GM21723 (cell line): Measurements from ENCODE around the gene CIP2A.
A peak's percentile ranks its signal among the peaks of the same experiment; 100 is the strongest.
"Not testable (repeated sequence)": the region's sequence is repeated elsewhere in the genome, so short reads cannot be mapped to it uniquely, and the experiment has no call there.

Source experiments
- ATAC-seq: cut with Tn5 transposase; IDR thresholded peaks from one replicate; pipeline ENCODE4 v1.9.1; 2021; ENCODE audit warnings: mild to moderate bottlenecking, moderate library complexity; ENCODE audit not compliant: unreplicated experiment

CIP2A gene

DNA sequence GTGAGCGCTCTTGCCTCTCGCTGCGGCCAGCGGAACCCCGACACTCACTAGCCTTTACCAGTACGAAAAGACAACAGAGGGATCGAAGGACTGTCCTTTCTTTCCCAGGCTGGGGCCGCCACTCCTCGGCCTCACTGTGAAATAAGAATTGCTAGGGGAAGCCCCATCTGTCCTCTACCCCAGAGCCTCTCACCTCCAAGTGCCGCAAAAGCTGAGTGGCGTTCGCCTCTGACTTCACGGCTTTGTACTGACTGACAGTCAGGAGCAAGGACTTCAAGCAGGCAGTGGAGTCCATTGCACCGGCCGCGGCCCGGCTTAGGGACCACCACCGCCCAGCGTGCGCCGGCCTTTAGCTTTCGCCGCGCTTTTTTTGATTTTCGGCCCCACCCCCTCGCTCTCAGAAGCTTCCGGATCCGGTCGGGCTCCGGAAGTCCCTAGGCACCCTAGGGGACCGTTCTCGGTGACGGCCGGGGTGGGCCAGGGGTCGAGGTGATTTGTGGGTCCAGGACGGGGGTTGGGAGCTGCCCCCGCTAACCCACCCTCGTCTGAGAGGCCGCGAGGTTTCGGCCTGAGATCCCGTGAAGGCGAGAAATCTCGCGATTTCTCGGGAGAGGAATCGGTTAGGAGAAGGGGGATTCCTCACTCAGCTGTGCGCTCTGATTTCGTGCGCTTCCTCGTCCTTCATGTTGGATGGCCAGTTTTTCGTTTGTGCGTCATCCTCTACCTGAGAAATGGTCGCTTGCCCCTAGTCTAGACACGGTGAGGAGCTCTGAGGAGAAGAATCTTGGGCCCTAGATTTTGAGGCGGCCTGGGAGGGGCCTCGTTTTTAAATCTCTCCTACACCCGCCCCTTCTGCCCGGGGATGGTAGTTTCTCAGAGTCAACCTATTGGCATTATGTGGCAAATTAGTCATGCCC lies at the start of gene CIP2A, which contains the start of gene DZIP3:
CIP2A (minus strand) TSS at position 358 of the 917 bp plus-strand sequence; CDS start at position 295, 63 bp downstream.
DZIP3 (plus strand) TSS at position 642 of the 917 bp plus-strand sequence. CDS start 15,685 bp downstream, outside the sequence.
- ATAC-seq: peak; percentile 94

DNA sequence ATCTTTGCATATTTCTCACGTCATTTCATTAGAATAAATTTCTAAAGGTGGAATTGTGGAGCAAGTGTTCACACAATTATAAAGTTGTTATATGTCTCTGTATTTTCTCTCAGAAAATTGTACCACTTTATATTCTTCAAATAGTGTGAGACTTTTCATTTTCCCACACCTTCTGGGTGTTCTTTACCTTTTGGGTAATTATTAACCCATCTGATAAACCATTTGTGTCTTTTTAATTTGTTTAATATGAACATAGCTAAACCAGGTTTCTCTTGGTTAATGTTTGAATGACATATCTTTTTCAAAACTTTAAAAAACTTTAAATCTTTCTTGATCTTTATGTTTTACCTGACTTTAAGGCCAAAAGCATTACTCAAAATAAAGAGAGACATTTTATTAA lies 40.7 kb upstream of the CIP2A start:
- ATAC-seq: no peak

DNA sequence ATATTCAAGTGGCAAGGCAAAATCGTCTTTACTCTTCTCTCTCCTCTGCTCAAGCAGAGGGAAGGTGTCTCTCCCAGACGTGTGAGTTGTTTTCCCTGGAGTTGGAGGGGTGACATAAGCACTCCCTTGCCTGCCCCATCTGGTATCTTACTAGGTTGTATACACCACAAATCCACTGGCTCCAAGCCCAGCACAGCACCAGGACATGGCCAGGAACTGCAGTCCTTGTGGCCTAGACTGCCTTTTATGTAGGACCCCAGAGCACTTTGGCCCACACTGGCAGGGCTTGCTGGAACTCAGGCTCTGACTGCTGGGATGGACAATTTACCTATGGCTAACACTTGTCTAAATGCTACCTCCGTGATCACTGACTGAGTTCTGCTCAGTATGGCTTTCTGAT lies 34.3 kb upstream of the CIP2A start:
- ATAC-seq: no peak

DNA sequence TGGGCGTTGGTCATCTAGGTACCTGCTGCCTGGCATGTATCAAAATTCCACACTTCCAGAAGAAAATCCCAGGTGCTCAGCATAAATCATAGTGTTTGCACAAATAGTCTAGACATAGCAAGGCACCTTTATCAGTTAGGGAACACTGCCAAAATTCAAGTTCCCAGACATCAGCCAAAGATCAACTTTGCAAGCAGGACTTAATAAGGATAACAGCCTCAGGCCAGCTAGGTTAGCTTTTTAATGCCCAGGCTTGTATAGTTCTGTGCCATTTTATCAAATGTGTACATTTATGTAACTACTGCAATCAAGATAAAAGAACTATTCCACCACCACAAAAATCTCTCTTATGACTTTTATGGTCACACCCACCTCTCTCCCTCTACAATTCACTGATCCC lies 31.0 kb upstream of the CIP2A start:
- ATAC-seq: no peak

DNA sequence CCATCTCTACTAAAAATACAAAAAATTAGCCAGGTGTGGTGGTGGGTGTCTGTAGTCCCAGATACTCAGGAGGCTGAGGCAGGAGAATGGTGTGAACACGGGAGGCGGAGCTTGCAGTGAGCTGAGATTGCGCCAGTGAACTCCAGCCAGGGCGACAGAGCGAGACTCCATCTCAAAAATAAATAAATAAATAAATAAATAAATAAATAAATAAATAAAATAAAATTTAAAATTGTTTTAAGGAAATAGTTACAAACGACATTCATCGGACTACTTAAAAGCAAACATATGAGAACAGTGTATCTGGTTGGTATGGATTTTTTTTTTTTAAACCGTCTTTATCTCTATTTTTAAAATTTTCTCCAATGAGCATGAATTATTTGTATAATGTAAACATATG lies 26.9 kb upstream of the CIP2A start:
- ATAC-seq: not testable (repeated sequence)

DNA sequence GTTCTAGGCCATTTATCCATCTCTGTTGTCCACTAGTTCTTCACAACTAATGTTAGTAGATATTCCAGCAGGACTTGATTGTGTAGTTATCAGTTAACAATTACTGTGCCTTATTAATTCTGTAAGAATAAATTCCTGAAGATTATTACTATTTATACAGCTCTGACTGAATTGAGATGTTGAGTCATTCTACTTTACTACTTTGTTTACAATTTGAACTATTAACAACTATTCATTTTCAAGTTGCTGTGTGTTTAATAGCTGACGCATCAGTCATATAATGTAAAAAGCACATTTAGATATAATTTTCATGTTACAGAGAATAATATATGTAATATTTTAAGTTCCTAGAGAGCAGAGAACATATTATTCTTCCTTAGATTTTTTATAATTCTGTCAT lies 21.4 kb upstream of the CIP2A start:
- ATAC-seq: no peak

DNA sequence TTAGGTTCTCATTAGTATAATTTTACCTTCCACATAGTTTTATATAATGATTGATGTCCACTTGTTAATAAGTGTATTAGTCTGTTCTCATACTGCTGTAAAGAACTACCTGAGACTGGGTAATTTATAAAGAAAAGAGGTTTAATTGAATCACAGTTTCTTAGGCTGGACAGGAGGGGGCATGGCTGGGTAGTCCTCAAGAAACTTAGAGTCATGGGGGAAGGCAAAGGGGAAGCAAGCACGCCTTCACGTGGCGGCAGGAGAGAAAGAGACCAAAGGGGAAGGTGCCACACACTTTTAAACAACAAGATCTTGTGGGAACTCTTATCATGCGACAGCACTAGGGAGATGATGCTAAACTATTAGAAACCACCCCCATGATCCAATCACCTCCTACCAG lies 19.5 kb upstream of the CIP2A start:
- no peak for ATAC-seq

DNA sequence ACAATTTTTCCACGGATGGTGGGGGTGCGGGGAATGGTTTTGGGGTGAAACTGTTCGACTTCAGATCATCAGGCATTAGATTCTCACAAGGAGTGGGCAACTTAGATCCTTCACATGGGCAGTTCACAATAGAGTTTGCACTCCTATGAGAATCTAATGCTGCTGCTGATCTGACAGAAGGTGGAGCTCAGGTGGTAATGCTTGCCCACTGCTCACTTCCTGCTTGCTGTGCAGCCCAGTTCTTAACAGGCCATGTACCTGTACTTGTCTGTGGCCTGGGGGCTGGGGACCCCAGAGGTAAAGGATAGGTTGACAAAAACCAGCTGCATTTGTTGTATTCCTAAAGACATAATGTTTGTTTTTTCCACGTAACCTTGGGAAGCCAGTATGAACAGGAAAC lies 16.3 kb upstream of the CIP2A start:
- ATAC-seq: no peak

DNA sequence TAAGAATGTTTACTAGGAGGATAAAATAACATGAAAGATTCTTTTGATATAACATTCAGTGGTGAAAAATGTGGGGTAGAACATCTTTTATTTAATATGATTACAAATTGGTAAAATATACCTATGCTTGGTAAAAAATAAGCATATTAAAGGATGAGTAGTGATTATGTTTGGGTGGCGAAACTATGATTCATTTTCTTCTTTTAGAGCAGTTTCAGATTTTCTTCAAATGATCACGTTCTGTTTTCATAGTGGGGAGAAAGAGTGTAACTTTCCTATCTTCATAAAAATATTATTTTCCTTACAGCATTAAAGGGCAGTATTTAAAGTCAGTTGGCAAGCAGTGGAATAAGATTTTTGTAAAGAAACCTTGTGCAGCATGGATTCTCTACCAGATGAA lies 15.8 kb upstream of the CIP2A start:
- ATAC-seq: no peak

DNA sequence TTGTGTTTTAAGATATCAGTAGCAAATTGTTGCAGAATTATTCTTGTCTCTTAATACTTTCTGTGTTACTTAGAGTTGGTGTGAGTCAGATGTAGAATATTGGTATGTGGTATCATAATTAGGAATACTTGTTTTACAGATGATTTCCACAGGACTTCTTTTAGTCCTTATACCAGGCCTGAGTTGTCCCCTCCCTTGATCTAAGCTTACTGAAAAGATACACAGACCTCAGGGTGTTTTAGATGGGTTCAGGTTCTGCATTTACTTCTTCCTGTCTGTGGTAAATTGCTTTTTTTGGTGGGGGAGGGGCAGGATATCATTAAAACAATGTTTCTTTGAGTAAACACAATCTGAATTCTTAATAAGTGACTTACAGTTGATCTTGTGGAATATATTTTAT lies 14.5 kb upstream of the CIP2A start:
- no peak for ATAC-seq

DNA sequence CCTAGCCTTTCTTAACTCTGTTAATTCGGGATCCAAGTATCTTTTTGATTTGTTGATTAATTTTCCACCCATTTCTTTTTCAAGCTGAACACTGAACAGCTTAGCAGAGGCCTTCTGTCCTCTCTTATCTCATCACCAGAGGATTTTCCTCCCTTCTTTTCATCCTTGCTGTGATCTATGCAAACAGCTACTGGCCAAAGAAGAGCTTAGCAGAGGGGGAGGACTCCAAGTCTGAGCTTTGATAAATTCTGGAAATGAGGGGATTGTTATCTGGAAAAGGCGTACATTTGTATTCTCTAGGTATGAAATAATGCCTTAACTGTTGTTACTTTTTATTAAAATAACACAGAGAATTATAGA lies 13.7 kb upstream of the CIP2A start:
- ATAC-seq: no peak

DNA sequence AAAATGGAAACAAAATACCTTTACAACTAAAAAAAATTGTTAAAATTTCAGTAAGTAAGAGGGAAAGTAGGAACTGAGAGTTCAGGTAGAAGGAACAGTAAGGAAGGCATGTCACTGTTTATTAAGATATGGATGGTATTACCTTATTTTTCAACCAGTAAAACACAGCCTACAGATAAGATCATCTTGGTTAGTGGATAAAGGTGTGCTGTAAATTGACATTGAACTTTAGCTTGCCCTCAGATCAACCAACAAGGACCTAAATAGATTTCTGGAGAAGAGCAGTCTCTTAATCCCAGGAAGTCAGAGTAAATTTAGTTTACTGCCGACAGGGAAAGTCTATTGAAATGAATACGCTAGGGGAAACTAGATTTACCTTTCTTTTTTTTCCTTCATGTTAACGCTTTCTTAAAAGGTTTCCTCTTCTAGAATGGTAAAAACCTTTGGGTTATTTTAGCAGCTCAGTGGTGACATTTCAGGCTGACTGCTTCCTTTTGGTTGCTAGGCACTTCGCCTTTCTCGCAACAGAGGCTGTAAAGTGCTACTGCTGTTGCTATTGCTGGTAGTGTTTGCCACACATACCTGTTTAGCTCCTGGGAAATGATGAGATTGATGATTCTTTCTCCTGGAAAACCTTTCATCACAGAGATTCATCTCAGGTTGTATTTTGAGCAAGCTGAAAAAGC lies 13.2 kb upstream of the CIP2A start:
- ATAC-seq: no peak

DNA sequence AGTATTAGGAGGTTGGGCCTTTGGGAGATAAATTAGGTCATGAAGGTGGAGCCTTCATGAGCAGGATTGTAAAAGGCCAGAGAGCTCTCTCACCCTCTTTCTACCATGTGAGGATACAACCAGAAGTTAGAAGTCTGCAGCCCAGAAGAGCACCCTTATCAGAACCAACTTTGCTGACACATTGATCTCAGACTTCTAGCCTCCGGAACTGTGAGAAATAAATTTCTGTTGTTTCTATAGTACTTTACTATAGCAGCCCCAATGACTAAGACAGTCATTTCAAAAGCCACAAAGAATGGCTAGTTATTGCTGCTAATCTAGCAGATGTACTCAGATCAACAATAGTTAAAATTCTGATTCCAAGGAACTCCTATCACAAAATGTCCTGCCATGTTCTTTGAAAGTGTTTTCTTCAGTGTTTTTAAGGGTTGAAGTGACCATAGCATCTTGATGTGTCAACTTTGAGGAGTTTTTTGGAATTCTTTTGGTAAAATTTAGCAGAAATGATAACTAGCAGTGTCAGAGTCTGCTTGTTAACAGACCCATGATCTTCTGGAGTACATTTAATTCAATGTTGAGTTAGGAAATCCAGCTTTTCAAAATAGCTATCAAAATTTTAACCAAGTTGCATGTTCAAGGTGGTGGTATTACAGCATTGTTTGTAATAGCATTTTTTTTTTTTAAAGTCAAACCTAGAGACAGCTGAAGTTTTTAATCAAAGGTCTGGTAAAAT lies 10.6 kb upstream of the CIP2A start:
- ATAC-seq: no peak

DNA sequence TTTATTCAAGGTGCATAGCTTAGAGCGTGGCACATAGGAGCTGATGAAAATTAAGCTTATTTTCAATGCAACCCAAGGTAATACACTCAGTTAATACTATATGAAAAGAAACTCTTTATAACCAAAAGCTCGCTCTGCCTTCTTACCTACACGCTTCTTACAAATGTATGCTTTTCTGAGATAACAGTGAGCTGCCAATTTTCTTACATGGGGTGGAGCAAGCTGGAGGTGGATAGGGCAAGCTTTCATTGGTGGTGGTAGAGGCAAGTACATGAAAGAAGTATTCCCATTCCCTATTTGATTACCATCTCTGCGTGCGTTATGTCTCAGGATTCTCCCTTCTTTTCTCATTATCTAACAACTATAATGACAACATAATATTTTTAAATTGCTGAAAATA lies 9.1 kb upstream of the CIP2A start:
- ATAC-seq: no peak

DNA sequence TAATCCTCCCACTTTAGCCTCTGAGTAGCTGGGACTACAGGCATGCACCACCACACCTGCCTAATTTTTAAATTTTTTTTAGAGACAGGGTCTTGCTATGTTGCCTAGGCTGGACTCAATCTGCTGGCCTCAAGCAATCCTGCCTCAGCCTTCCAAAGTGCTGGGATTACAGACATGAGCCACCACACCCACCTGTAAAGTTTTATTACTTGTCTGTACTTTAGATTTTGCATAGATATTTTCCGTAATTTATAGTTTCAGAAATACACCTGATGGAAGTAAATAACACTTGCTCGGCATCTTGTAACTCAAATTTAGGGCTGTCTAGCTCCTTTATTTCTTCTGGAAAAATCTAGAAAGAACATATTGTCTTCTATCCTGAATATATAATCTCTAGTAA lies 6.1 kb upstream of the CIP2A start:
- ATAC-seq: no peak

DNA sequence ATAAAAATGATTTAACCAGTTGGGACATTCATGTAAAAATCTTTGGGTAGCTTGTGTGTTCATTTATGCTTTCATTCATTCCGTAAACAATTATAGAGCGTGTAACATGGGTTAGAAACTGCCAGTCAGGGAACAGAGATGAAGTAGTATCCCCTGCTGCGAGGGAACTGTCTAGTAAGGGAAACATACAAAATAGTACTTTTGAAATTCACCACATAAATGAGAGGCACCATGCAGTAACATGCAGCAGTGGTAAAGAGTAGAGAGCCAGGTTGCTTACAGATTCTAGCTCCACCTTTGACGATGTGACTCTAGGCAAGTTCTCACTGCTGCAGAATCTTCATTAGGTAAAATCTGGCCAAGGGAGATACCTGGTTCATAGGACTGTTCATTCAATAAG lies 1.2 kb upstream of the CIP2A start:
- ATAC-seq: no peak

DNA sequence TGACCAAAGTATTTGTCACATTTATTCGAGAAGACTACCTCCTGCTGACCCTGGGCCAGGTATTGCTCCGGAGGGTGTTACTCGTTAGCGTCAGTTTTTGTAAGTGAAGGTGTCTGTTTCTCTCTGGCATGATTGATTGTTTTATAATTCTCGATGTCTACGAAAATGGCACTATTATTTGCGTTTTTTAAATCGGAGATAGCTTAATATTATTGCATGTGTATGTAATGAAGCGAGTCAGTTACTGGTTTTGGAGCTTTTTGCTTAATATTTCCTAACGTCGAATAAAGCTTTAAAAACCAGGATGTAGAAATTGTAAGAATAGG lies 723 bp upstream of the CIP2A start:
- no peak for ATAC-seq

DNA sequence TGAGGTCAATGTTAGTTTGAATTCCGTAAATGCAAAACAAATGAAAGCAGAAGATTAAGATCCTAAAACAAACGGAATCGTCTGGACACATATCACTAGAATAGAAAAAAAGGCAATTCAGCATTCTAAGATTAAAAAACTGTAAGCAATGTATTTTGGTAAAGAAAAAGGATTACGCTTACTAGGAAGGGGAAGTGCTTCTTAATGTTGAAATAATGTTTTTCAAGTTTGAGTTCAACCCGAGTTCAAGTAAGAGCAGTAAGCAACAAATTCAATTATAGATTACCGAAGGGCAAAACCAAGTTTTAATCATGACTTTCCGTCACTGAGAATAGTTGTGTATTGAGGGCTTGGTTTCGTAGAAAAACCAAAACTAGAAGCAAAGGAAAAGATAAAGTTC lies 637 bp downstream of the CIP2A start:
- ATAC-seq: no peak

DNA sequence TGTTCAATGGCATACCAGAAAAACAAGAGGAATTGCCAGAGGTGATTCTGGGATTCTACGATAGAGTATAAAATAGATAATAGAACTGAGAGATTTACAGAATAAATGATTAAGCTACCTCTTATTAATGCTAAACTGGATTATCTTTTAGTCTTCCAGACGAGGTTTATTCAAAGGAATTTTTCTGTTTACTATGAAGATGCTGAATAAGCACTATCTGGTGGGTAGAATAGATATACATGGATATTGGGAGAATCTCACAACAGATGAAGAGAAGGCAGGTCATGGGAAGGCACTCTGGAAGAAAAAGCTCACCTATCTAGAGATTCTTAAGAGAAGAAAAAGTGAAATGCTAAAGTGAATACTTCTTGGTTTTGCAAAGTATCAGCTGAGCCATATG lies 11.2 kb downstream of the CIP2A start:
- no peak for ATAC-seq

DNA sequence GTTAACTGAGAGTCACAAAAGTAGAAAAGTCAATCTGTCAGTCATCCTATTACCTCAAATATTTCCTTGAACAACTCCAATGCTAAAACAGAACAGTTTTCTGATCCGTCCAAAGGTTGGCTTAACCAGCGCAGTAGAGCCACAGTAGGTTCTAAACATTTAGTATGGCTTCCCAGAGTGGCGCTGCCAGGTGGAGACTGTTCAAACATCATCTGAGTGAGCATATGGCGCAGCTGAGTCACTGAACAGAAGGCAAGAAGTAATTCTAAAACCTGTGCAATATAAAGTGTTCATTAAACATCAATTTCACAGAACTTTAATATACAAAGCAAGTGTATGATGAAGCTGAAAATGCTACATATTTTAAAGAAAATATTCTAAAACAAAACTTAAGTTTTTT lies 19.9 kb downstream of the CIP2A start:
- ATAC-seq: no peak

DNA sequence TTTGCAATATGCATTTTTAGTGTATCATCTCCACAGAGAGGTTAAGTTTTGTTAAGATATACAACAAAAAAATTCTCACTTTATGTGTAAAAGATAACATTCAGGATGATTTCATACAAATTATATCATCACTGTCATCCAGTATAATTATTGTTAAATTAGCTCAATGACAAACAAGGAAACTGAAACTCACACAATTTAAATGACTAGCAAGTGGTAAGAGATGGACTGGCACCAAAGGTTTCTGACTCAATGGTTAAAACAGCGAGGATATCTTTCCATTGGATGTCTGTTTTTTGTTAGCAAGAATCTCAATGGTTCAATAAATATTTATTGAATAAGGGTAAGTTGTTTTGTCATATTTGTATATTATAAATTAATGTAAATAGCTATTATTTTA lies 22.6 kb downstream of the CIP2A start:
- ATAC-seq: no peak

DNA sequence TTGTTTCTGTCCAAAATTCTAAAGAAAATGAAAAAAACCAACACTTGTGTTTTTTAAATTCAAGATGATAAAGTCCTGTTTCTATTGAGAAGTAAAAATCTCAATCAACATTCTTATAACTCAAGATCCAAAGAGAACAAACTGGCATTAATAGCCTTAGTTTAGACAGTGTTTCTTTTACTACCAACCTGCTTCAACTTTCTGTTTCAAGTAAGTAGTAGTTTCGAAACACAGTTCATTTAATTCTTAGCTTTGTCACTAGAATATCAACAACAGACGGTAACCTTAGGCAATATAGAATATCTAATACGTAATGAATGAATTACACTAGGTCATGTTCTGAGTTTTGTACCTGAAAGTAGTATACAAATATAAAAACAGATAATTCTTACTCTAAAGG lies 23.7 kb downstream of the CIP2A start:
- ATAC-seq: no peak
